A673 (cell line): ENCODE results near the gene BFSP2.

Experiments used
- CTCF ChIP-seq: fragments of 300-800, 200-600 bp; sonication (generic); conservative IDR thresholded peaks from 2 replicates; pipeline ENCODE4 v1.5.1; 2017; ENCODE audit warnings: low read depth, mild to moderate bottlenecking, antibody characterized with exemption, low read length, moderate library complexity, mixed read lengths
- EZH2 ChIP-seq: fragments of 200-600 bp; sonication (generic); IDR thresholded peaks from 2 replicates; pipeline ENCODE4 v1.6.1; 2017; ENCODE audit warnings: borderline replicate concordance, low read depth, mild to moderate bottlenecking, mixed read lengths, antibody characterized with exemption, low read length; ENCODE audit not compliant: poor library complexity, severe bottlenecking

- TF ChIP-seq CTCF (no peak), EZH2 (no peak)
Measured at GRCh38 chr3:133354721-133355120, 45.1 kb upstream of the BFSP2 start.
